ENCODE measurements around the gene ITGA7.
A peak's percentile ranks its signal among the peaks of the same experiment; 100 is the strongest.

ITGA7 gene

GRCh38 chr12:55637467-55637866 is 70.2 kb downstream of the ITGA7 start:
- DNase-seq: peak; percentile 56

- peak; percentile 38 for DNase-seq
Observed at GRCh38 chr12:55636853-55637252, 70.9 kb downstream of the ITGA7 start, which contains the start of gene OR10P1. Gene OR10P1 (plus strand): TSS chr12:55636892. CDS start chr12:55636892, 0 bp downstream.

GRCh38 chr12:55636116-55636655 is 71.5 kb downstream of the ITGA7 start:
- DNase-seq: peak; percentile 33
